Lung (tissue), 12 donors: ENCODE measurements around the gene ZNF260. TPM values are rescaled to one million over a fixed set of nuclear protein-coding genes. Genes with fewer than 3 reads are reported as not detected.
A peak's percentile ranks its signal among the peaks of the same experiment; 100 is the strongest.

Experiments
- ATAC-seq: fragments of 200-7000 bp; cut with Tn5 transposase; one replicate; pipeline ENCODE4 v1.9.1; 2020; ENCODE audit warnings: moderate number of reproducible peaks; ENCODE audit not compliant: insufficient read depth, low FRiP score
- DNase-seq, 3 donors: peaks; one replicate each; pipeline ENCODE4 v3.0.0-alpha.2; 2013 to 2017
- H3K27ac ChIP-seq, 2 donors: one replicate each; pipeline ENCODE4 v1.5.1; 2013; ENCODE audit warnings: mild to moderate bottlenecking in 2 of 2, moderate library complexity in 2 of 2, control low read depth in 1 of 2, inconsistent platforms in 1 of 2, low read depth in 1 of 2, low read length in 1 of 2
- H3K27me3 ChIP-seq, 3 donors: one replicate each; pipeline ENCODE4 v1.5.1; 2013; ENCODE audit warnings: low read length in 2 of 3; ENCODE audit not compliant: control insufficient read depth in 3 of 3, insufficient read depth in 3 of 3
- H3K36me3 ChIP-seq, 4 donors: one replicate each; pipeline ENCODE4 v1.5.1; 2013; ENCODE audit warnings: low read length in 4 of 4, mild to moderate bottlenecking in 1 of 4, moderate library complexity in 1 of 4; ENCODE audit not compliant: control insufficient read depth in 4 of 4, insufficient read depth in 4 of 4
- H3K4me1 ChIP-seq, 5 donors: one replicate each; pipeline ENCODE4 v1.5.1; 2013; ENCODE audit warnings: low read length in 5 of 5, mild to moderate bottlenecking in 2 of 5, moderate library complexity in 1 of 5; ENCODE audit not compliant: control insufficient read depth in 5 of 5, insufficient read depth in 5 of 5
- H3K4me3 ChIP-seq: one replicate; pipeline ENCODE4 v1.5.1; 2013; ENCODE audit warnings: mild to moderate bottlenecking, control low read depth, moderate library complexity
- H3K9ac ChIP-seq, 2 donors: one replicate each; pipeline ENCODE4 v1.5.1; 2013; ENCODE audit warnings: low read length in 2 of 2, control low read depth in 1 of 2; ENCODE audit not compliant: insufficient read depth in 1 of 2
- H3K9me3 ChIP-seq, 4 donors: one replicate each; pipeline ENCODE4 v1.5.1; 2013; ENCODE audit warnings: low read length in 3 of 4, mild to moderate bottlenecking in 1 of 4, moderate library complexity in 1 of 4; ENCODE audit not compliant: control insufficient read depth in 4 of 4, insufficient read depth in 3 of 4
- CTCF ChIP-seq: IDR thresholded peaks from 2 replicates; pipeline ENCODE4 v1.5.1; 2012; ENCODE audit warnings: mild to moderate bottlenecking; ENCODE audit errors: control extremely low read depth, extremely low read depth
- WGBS, 2 donors: extraction: QIAGEN DNeasy Blood & Tissue Kit; methylation state at CpG; one replicate each; pipeline ENCODE4 v1.1.7; 2013; 5-methylcytosine and 5-hydroxymethylcytosine counted together
- polyA plus RNA-seq, 2 donors: library from polyadenylated mRNA; stranded (reverse); fragments of 200-250 nt; gene quantifications; one replicate each; pipeline ENCODE4 v1.2.1, GENCODE V29; 2013
- total RNA-seq, 2 donors: library from RNA; depleted of rRNA in 1 of 2; stranded (reverse); fragments of >200 nt in 1 of 2; gene quantifications; one replicate each; pipeline ENCODE4 v1.2.1, GENCODE V29; 2014 to 2021
- donor health status: control.
- donor health status: control.
- donor health status: Bipolar disorder and iron deficiency.
- donor health status: healthy.
- donor health status: DM: yes; HTN: yes; CAD: no.

The ZNF260 gene
- total and polyA plus RNA-seq, 4 donors, result 3.0 to 28.3 (median 6.3) TPM

DNA sequence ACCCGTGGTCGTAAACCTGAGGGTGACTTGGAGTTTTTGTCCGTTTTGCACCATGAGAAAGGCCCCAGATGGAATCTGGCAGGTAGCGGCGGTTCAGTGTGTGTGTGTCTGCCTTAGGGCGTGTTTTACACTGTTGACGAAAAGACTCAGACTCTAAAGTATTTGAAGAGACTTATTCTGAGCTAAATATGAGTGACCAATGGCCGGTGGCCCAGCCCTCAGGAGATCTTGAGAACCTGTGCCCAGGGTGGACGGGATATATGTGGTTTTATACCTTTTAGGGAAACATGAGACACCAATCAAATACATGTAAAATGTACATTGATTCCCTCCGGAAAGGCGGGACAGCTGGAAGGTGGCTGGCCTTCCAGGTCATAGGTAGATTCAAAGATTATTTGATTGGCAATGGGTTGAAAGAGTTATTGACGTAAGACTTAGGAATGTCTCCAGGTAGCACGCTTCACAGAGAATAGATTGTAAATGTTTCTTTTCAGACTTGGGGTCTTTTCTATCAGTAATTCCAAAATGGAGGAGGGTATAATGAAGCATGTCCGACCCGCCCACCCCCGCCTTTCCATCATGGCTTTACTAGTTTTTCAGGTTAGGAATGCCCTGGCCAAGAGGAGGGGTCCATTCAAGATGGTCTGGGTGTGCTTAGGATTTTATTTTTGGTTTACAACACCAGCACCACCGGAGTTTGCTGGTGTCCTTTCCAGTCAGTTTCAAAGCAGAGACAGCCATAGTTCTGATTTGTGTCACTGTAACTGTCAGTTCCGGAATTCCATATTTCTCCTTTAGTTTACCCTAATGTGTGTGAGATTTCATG, 46.0 kb upstream of the ZNF260 start:
- Histone ChIP-seq H3K9me3 (peaks cover 0 to 16% (median under 1%) of the 10 kb centered on the region in 4 donors), H3K9ac (peak overlapping the region; percentile 89 to 95), H3K27ac (peak overlapping the region; percentile 94 to 95), H3K27me3 (no peaks in the 10 kb centered on the region), H3K4me1 (peaks cover 4 to 20% (median 9%) of the 10 kb centered on the region in 5 donors), H3K36me3 (peaks cover 12 to 23% (median 20%) of the 10 kb centered on the region in 4 donors), H3K4me3 (peak overlapping the region; percentile 96)
- WGBS, 2 donors, result 27 to 32% methylated on average over 18 of the region's 18 CpGs
- ATAC-seq, result peak; percentile 7
- TF ChIP-seq CTCF, result no peak
- DNase-seq, result peak; percentile 17 to 68 (median 63)

GRCh38 chr19:36573020-36573894, 45.2 kb upstream of the ZNF260 start, which contains the start of gene ZNF529:
Gene ZNF529, minus strand, starts transcription at chr19:36573292. Its CDS starts 946 bp downstream, at chr19:36572346.
- Histone ChIP-seq H3K9me3 (peaks cover 0 to 15% (median 2%) of the 10 kb centered on the region in 4 donors), H3K4me3 (peak within 1 kb of the TSS; percentile 96), H3K27ac (peak within 1 kb of the TSS; percentile 94 to 95), H3K27me3 (no peaks in the 10 kb centered on the region), H3K4me1 (peaks cover 4 to 20% (median 9%) of the 10 kb centered on the region in 5 donors), H3K36me3 (peaks cover 12 to 24% (median 16%) of the 10 kb centered on the region in 4 donors), H3K9ac (peak within 1 kb of the TSS; percentile 89 to 95)
- peak; percentile 95 to 97 (median 97) for DNase-seq
- 0 to 1% methylated on average over 63 to 66 of the region's 66 CpGs for WGBS, 2 donors
- no peak for TF ChIP-seq CTCF
- ATAC-seq, result peak; percentile 96

DNA sequence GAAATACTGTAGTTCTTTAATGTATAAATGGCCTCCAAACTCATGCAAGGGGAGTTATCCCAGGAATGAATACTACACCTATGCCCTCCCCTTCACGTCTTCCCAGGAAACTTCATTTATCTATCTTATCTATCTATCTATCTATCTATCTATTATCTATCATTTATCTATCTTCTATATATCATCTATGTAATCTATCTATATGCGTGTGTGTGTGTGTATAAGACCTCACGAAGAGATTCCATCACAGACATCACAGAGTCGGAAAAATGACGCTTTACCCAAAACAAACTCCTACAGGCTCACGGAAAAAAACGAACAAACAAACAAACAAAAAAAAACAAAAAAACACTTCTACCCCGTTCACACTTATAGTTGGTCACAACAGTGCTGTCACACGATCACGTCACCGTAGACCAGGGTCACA, 44.5 kb upstream of the ZNF260 start:
- H3K4me3 ChIP-seq, result peak overlapping the region; percentile 96
- peak overlapping the region; percentile 94 to 95 for H3K27ac ChIP-seq
- DNase-seq (no peak), ATAC-seq (no peak)
- no peak for TF ChIP-seq CTCF
- H3K4me1 ChIP-seq, result peaks cover 4 to 20% (median 9%) of the 10 kb centered on the region in 5 donors
- peaks cover 0 to 14% (median 4%) of the 10 kb centered on the region in 4 donors for H3K9me3 ChIP-seq
- H3K9ac ChIP-seq, result peak overlapping the region; percentile 89 to 95
- no peaks in the 10 kb centered on the region for H3K27me3 ChIP-seq
- peaks cover 14 to 25% (median 17%) of the 10 kb centered on the region in 4 donors for H3K36me3 ChIP-seq
- WGBS, 2 donors, result 2 to 3% methylated on average over 11 of the region's 11 CpGs
